22Rv1 (cell line): ENCODE results near the gene LCN1.

Source experiments
- ZFX ChIP-seq: fragments of 450-650 bp; IDR thresholded peaks from 2 replicates; pipeline ENCODE4 v1.6.1; 2017; ENCODE audit warnings: antibody characterized with exemption, borderline replicate concordance
- TF ChIP-seq, protein P1 (sequence below): fragments of 450-650 bp; IDR thresholded peaks from 2 replicates; pipeline ENCODE4 v1.5.1; 2017; ENCODE audit warnings: mild to moderate bottlenecking

DNA sequence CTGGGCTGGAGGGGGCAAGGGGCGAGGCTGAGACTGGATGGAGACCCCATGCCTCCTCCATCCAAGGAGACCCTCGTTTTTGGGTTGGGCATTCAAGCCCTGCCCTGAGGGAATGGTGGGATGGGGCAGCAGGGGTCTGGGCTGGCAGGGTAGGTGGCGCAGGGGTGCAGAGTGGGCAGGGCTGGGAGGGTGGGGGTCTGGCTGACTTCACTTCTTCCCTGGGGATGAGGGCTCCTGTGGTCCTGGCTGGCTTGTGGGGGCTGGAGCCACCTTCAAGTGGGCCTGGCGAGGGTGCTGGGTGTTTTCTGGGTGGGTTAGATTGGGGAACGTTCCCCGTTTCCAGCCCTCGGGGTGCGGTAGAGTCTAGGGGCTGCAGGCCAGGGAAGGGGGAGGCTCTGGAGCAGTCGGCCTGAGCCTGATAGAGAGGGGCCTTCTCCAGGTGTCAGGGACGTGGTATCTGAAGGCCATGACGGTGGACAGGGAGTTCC, 412 bp downstream of the LCN1 start:
- TF ChIP-seq, protein P1, sequence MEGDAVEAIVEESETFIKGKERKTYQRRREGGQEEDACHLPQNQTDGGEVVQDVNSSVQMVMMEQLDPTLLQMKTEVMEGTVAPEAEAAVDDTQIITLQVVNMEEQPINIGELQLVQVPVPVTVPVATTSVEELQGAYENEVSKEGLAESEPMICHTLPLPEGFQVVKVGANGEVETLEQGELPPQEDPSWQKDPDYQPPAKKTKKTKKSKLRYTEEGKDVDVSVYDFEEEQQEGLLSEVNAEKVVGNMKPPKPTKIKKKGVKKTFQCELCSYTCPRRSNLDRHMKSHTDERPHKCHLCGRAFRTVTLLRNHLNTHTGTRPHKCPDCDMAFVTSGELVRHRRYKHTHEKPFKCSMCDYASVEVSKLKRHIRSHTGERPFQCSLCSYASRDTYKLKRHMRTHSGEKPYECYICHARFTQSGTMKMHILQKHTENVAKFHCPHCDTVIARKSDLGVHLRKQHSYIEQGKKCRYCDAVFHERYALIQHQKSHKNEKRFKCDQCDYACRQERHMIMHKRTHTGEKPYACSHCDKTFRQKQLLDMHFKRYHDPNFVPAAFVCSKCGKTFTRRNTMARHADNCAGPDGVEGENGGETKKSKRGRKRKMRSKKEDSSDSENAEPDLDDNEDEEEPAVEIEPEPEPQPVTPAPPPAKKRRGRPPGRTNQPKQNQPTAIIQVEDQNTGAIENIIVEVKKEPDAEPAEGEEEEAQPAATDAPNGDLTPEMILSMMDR, result no peak
- no peak for TF ChIP-seq ZFX
